GM19324 (cell line): ENCODE measurements around the gene POLE.

ENCODE experiments used
- ATAC-seq: cut with Tn5 transposase; IDR thresholded peaks from one replicate; pipeline ENCODE4 v1.9.1; 2021; ENCODE audit warnings: mild to moderate bottlenecking, moderate library complexity; ENCODE audit not compliant: unreplicated experiment, low FRiP score

Gene POLE

GRCh38 chr12:132687211-132688164 is at the start of gene POLE, which contains the start of gene PXMP2:
Gene POLE (minus strand): TSS chr12:132687342. CDS start chr12:132687315, 27 bp downstream.
Gene PXMP2 (plus strand): TSS chr12:132687587. CDS start chr12:132687671, 84 bp downstream.
- ATAC-seq, result peak; percentile 97

GRCh38 chr12:132736913-132737312 is 49.8 kb upstream of the POLE start:
- ATAC-seq, result no peak

- ATAC-seq, result no peak
These were observed 49.2 kb upstream of the POLE start for GRCh38 chr12:132736378-132736777.

- no peak for ATAC-seq
These were observed 48.4 kb upstream of the POLE start for GRCh38 chr12:132735496-132735895.

GRCh38 chr12:132734206-132734605 is 47.1 kb upstream of the POLE start:
- ATAC-seq, result no peak

GRCh38 chr12:132731574-132731973 is 44.4 kb upstream of the POLE start:
- no peak for ATAC-seq

GRCh38 chr12:132730353-132730752 is 43.2 kb upstream of the POLE start:
- ATAC-seq, result no peak

GRCh38 chr12:132729541-132730320 is 42.6 kb upstream of the POLE start:
- ATAC-seq, result no peak

GRCh38 chr12:132728502-132728901 is 41.4 kb upstream of the POLE start:
- ATAC-seq, result no peak

- no peak for ATAC-seq
These were observed 40.1 kb upstream of the POLE start for GRCh38 chr12:132727091-132727794.

- ATAC-seq, result no peak
These were observed 39.2 kb upstream of the POLE start for GRCh38 chr12:132726386-132726785.

- no peak for ATAC-seq
These were observed 37.5 kb upstream of the POLE start for GRCh38 chr12:132724506-132725241.

- no peak for ATAC-seq
These were observed 36.6 kb upstream of the POLE start for GRCh38 chr12:132723764-132724140.

- no peak for ATAC-seq
These were observed 36.0 kb upstream of the POLE start for GRCh38 chr12:132723015-132723763.

- ATAC-seq, result no peak
These were observed 33.6 kb upstream of the POLE start for GRCh38 chr12:132720606-132721345.

- ATAC-seq, result no peak
These were observed 32.8 kb upstream of the POLE start for GRCh38 chr12:132719954-132720324.

- ATAC-seq, result no peak
These were observed 32.2 kb upstream of the POLE start for GRCh38 chr12:132719141-132719953.

- ATAC-seq, result no peak
These were observed 31.5 kb upstream of the POLE start for GRCh38 chr12:132718644-132719043.
